Keratinocyte (primary cell): ENCODE measurements around the gene HECTD4. TPM values are rescaled to one million over a fixed set of nuclear protein-coding genes. Genes with fewer than 3 reads are reported as not detected.

Experiments
- DNase-seq: peaks from one replicate; pipeline ENCODE4 v3.0.0-alpha.2; 2011; ENCODE audit warnings: low read depth, missing footprints, low spot score
- FAIRE-seq: peaks from 2 replicates; lab custom pipeline; 2011; peaks lifted over from hg19 to GRCh38; lab: Jason Lieb, UNC
- H2AFZ ChIP-seq: 2 replicates; pipeline ENCODE4 v1.6.0; 2012; ENCODE audit warnings: low read length, control low read depth, inconsistent platforms; ENCODE audit not compliant: control insufficient read depth
- H3K27ac ChIP-seq: 2 replicates; pipeline ENCODE4 v1.5.1; 2011; ENCODE audit warnings: low read length; ENCODE audit not compliant: control insufficient read depth, insufficient read depth
- H3K27me3 ChIP-seq: 3 replicates; pipeline ENCODE4 v1.6.0; 2011; ENCODE audit warnings: low read length; ENCODE audit not compliant: control insufficient read depth, insufficient read depth; ENCODE audit errors: extremely low read depth
- H3K36me3 ChIP-seq, 2 experiments: 2 replicates in 1 of 2; 3 replicates in 1 of 2; pipeline ENCODE4 v1.5.1; 2011; ENCODE audit warnings: low read length in 2 of 2, mild to moderate bottlenecking in 1 of 2; ENCODE audit not compliant: control insufficient read depth in 2 of 2, insufficient read depth in 2 of 2; ENCODE audit errors: extremely low read depth in 1 of 2
- H3K4me1 ChIP-seq: 3 replicates; pipeline ENCODE4 v1.5.1; 2011; ENCODE audit warnings: low read length; ENCODE audit not compliant: control insufficient read depth, insufficient read depth; ENCODE audit errors: extremely low read depth
- H3K4me2 ChIP-seq: 3 replicates; pipeline ENCODE4 v1.6.0; 2011; ENCODE audit warnings: low read depth, low read length; ENCODE audit not compliant: control insufficient read depth, insufficient read depth; ENCODE audit errors: extremely low read depth
- H3K4me3 ChIP-seq, 3 experiments: fragments of 200-600 bp in 1 of 3; sonication (generic) in 1 of 3; 2 replicates in 2 of 3; 3 replicates in 1 of 3; pipeline ENCODE4 v1.5.1; 2011 to 2016; ENCODE audit warnings: low read length in 3 of 3, mild to moderate bottlenecking in 3 of 3, control low read depth in 2 of 3, inconsistent platforms in 1 of 3, low read depth in 1 of 3, mixed read lengths in 1 of 3, mixed run types in 1 of 3, moderate library complexity in 1 of 3; ENCODE audit not compliant: control insufficient read depth in 2 of 3, insufficient read depth in 2 of 3; ENCODE audit errors: extremely low read depth in 1 of 3
- H3K79me2 ChIP-seq: 2 replicates; pipeline ENCODE4 v1.6.0; 2012; ENCODE audit warnings: low read length; ENCODE audit not compliant: control insufficient read depth, insufficient read depth
- H3K9ac ChIP-seq: 3 replicates; pipeline ENCODE4 v1.6.0; 2011; ENCODE audit warnings: low read length; ENCODE audit not compliant: control insufficient read depth, insufficient read depth; ENCODE audit errors: extremely low read depth
- H3K9me1 ChIP-seq: 3 replicates; pipeline ENCODE4 v1.6.0; 2011; ENCODE audit warnings: low read length; ENCODE audit not compliant: control insufficient read depth, insufficient read depth; ENCODE audit errors: extremely low read depth
- H3K9me3 ChIP-seq: 2 replicates; pipeline ENCODE4 v1.5.1; 2012; ENCODE audit warnings: low read depth, low read length; ENCODE audit not compliant: control insufficient read depth
- H4K20me1 ChIP-seq: 3 replicates; pipeline ENCODE4 v1.6.0; 2011; ENCODE audit warnings: low read length; ENCODE audit not compliant: control insufficient read depth, insufficient read depth; ENCODE audit errors: extremely low read depth
- EZH2 ChIP-seq: IDR thresholded peaks from one replicate; pipeline ENCODE4 v1.6.1; 2012; ENCODE audit warnings: inconsistent platforms, mild to moderate bottlenecking, low read length, moderate library complexity
- dilution Hi-C: fragments of 300-500 bp; cut with MboI; formaldehyde crosslinking; loops from one replicate; pipeline ENCODE4 v1.7.0; 2020; ENCODE audit warnings: low sequenced_read_pairs; ENCODE audit not compliant: extremely low pct_ligation_motif_present
- polyA plus RNA-seq, 5 experiments: library from polyadenylated mRNA; depleted of rRNA in 3 of 5; stranded (reverse) in 3 of 5; stranded (forward) in 1 of 5; unstranded in 1 of 5; fragments of >200 nt; gene quantifications; 1 replicate in 1 of 5; 2 replicates in 3 of 5; 3 replicates in 1 of 5; pipeline versions ENCODE4 v1.2.1 to v1.2.3, GENCODE V29; 2011 to 2012; ENCODE audit warnings: missing spikeins in 2 of 5, low read depth in 1 of 5, low replicate concordance in 1 of 5
- TF ChIP-seq, protein P1 (sequence below), 3 experiments: IDR thresholded peaks in 1 of 3; conservative IDR thresholded peaks in 1 of 3; optimal IDR thresholded peaks in 1 of 3; 2 replicates in 2 of 3; 3 replicates in 1 of 3; pipeline versions ENCODE3 to v1.5.1; 2011; ENCODE audit warnings: low read length in 3 of 3, mild to moderate bottlenecking in 3 of 3, moderate library complexity in 2 of 3, control low read depth in 1 of 3, inconsistent platforms in 1 of 3; ENCODE audit not compliant: insufficient read depth in 2 of 3; ENCODE audit errors: extremely low read depth in 1 of 3

HECTD4 gene
- polyA plus RNA-seq, 1 donor (not counting 4 experiments of a cell fraction or from before 2014, with no cell fraction given) = 7.5 TPM

- H3K9ac ChIP-seq = no peak overlapping the region
- no peaks in the 10 kb centered on the region for H3K9me3 ChIP-seq
- peak overlapping the region; percentile 80 for H3K27ac ChIP-seq
- dilution Hi-C loops = no loop called here
- peak overlapping the region; percentile 39 for H3K4me2 ChIP-seq
- H3K4me1 ChIP-seq = peaks cover 13% of the 10 kb centered on the region
- H2AFZ ChIP-seq = no peak overlapping the region
- FAIRE-seq = peak; percentile 94
- peaks cover 3 to 7% of the 10 kb centered on the region in 2 experiments for H3K36me3 ChIP-seq
- peak; percentile 33 for DNase-seq
- no peaks in the 10 kb centered on the region for H4K20me1 ChIP-seq
- H3K9me1 ChIP-seq = no peaks in the 10 kb centered on the region
- H3K27me3 ChIP-seq = no peaks in the 10 kb centered on the region
- no peak overlapping the region for H3K4me3 ChIP-seq
- TF ChIP-seq EZH2 = no peak
- TF ChIP-seq, protein P1, sequence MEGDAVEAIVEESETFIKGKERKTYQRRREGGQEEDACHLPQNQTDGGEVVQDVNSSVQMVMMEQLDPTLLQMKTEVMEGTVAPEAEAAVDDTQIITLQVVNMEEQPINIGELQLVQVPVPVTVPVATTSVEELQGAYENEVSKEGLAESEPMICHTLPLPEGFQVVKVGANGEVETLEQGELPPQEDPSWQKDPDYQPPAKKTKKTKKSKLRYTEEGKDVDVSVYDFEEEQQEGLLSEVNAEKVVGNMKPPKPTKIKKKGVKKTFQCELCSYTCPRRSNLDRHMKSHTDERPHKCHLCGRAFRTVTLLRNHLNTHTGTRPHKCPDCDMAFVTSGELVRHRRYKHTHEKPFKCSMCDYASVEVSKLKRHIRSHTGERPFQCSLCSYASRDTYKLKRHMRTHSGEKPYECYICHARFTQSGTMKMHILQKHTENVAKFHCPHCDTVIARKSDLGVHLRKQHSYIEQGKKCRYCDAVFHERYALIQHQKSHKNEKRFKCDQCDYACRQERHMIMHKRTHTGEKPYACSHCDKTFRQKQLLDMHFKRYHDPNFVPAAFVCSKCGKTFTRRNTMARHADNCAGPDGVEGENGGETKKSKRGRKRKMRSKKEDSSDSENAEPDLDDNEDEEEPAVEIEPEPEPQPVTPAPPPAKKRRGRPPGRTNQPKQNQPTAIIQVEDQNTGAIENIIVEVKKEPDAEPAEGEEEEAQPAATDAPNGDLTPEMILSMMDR (optimal IDR thresholded peaks at IDR 0.05 in 1 of 3, IDR thresholded peaks at IDR 0.05 in 1 of 3, conservative IDR thresholded peaks at IDR 0.05 in 1 of 3; ENCODE audit: extremely low read depth in 1 of 3, insufficient read depth in 2 of 3, low read length in 3 of 3) = no peak
- no peaks in the 10 kb centered on the region for H3K79me2 ChIP-seq
Measured at GRCh38 chr12:112303004-112303403, 79.2 kb downstream of the HECTD4 start.

GRCh38 chr12:112299704-112300103, 82.5 kb downstream of the HECTD4 start:
- H3K27ac ChIP-seq = no peak overlapping the region
- H3K9ac ChIP-seq = no peak overlapping the region
- H3K9me3 ChIP-seq = no peaks in the 10 kb centered on the region
- FAIRE-seq (no peak), DNase-seq (no peak)
- peaks cover 13% of the 10 kb centered on the region for H3K4me1 ChIP-seq
- no peaks in the 10 kb centered on the region for H3K79me2 ChIP-seq
- no peaks in the 10 kb centered on the region for H3K27me3 ChIP-seq
- TF ChIP-seq, protein P1 (optimal IDR thresholded peaks at IDR 0.05 in 1 of 3, IDR thresholded peaks at IDR 0.05 in 1 of 3, conservative IDR thresholded peaks at IDR 0.05 in 1 of 3; ENCODE audit: extremely low read depth in 1 of 3, insufficient read depth in 2 of 3, low read length in 3 of 3) = no peak
- no peak for TF ChIP-seq EZH2
- dilution Hi-C loops = no loop called here
- no peak overlapping the region for H3K4me2 ChIP-seq
- peaks cover 2 to 5% of the 10 kb centered on the region in 2 experiments for H3K36me3 ChIP-seq
- H4K20me1 ChIP-seq = peaks cover 2% of the 10 kb centered on the region
- no peak overlapping the region for H3K4me3 ChIP-seq
- H2AFZ ChIP-seq = no peak overlapping the region
- H3K9me1 ChIP-seq = no peaks in the 10 kb centered on the region
